ENCODE results near the gene ELF2.

Gene ELF2

DNA sequence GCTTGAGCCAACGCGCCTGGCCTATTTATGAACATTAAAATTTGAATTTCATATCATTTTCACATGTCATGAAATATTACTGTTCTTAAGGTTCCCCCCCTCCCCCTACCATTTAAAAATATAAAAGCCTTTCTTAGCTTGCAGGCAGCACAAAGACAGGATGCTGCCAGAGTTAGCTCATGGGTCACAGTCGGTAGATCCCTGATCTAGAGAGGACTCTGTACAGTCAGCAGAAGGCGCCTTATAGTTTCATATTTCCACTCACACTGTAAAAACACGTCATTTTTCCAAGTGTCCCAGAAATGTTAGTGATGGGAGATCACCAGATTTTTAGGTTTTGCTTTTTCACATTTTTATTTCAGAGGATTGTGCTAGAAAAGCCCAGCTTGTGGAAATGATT lies 149.2 kb downstream of the ELF2 start:
- TF ChIP-seq EGR1 (IDR thresholded peaks at IDR 0.05) (no peak), EP300 (IDR thresholded peaks at IDR 0.05; ENCODE audit: borderline replicate concordance) (no peak), CEBPB (IDR thresholded peaks at IDR 0.05) (no peak), TCF12 (IDR thresholded peaks at IDR 0.05; ENCODE audit: low read depth) (no peak), FOXM1 (IDR thresholded peaks at IDR 0.05; ENCODE audit: borderline replicate concordance, low read depth) (no peak), TAF1 (IDR thresholded peaks at IDR 0.05; ENCODE audit: low read depth) (no peak), REST (IDR thresholded peaks at IDR 0.05; ENCODE audit: low read depth) (no peak), NFIC (IDR thresholded peaks at IDR 0.05) (no peak), TEAD4 (IDR thresholded peaks at IDR 0.05) (no peak), ZBTB7A (IDR thresholded peaks at IDR 0.05; ENCODE audit: low read depth) (no peak), CREB1 (IDR thresholded peaks at IDR 0.05; ENCODE audit: low read depth) (no peak), RAD21 (IDR thresholded peaks at IDR 0.05; ENCODE audit: low read depth) (no peak)
- TF ChIP-seq, protein P1, sequence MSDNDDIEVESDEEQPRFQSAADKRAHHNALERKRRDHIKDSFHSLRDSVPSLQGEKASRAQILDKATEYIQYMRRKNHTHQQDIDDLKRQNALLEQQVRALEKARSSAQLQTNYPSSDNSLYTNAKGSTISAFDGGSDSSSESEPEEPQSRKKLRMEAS (IDR thresholded peaks at IDR 0.05), result no peak
- TF ChIP-seq, protein P2, sequence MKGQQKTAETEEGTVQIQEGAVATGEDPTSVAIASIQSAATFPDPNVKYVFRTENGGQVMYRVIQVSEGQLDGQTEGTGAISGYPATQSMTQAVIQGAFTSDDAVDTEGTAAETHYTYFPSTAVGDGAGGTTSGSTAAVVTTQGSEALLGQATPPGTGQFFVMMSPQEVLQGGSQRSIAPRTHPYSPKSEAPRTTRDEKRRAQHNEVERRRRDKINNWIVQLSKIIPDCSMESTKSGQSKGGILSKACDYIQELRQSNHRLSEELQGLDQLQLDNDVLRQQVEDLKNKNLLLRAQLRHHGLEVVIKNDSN (IDR thresholded peaks at IDR 0.05), result no peak

DNA sequence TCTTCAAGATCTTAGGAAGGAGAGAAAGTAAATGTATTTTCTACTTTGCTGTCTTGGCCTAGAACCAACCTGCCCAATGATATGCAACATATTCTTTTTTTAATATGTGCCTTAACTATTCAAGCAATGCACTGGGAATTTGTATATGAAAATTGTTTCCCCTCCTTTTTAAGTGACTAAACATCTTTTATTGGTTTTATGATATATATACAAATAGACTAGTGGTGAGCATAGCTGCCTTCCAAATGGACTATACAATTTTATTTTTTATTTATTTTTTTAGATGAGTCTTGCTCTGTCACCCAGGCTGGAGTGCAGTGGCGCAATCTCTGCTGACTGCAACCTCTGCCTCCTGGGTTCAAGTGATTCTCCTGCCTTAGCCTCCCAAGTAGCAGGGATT lies 151.2 kb downstream of the ELF2 start:
- no peak for TF ChIP-seq CREB1 (IDR thresholded peaks at IDR 0.05; ENCODE audit: low read depth)
- TF ChIP-seq YY1 (IDR thresholded peaks at IDR 0.05; ENCODE audit: low read depth), result no peak
- no peak for TF ChIP-seq REST (IDR thresholded peaks at IDR 0.05; ENCODE audit: low read depth)

DNA sequence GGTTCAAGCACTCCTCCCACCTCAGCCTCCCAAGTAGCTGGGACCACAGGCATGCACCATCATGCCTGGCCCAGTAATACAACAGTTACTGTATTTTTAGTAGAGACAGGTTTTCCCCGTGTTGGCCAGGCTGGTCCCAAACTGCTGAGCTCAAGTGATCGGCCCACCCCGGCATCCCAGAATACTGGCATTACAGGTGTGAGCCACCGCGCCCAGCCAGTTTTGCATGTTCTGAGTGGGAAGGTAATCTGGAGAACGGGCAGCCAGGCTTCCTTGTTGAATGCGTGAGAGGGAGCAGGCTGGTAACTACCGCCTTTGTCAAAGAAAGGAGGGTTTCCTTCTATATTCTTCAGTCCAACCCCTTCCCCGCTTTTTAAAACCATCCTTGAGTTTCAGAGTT lies 152.3 kb downstream of the ELF2 start:
- TF ChIP-seq TCF12 (IDR thresholded peaks at IDR 0.05; ENCODE audit: low read depth) (no peak), ZBTB7A (IDR thresholded peaks at IDR 0.05; ENCODE audit: low read depth) (no peak), REST (IDR thresholded peaks at IDR 0.05; ENCODE audit: low read depth) (no peak), NFIC (IDR thresholded peaks at IDR 0.05) (no peak), EGR1 (IDR thresholded peaks at IDR 0.05) (no peak), FOXM1 (IDR thresholded peaks at IDR 0.05; ENCODE audit: borderline replicate concordance, low read depth) (no peak), TEAD4 (IDR thresholded peaks at IDR 0.05) (no peak), EP300 (IDR thresholded peaks at IDR 0.05; ENCODE audit: borderline replicate concordance) (no peak), TAF1 (IDR thresholded peaks at IDR 0.05; ENCODE audit: low read depth) (no peak), CEBPB (IDR thresholded peaks at IDR 0.05) (no peak), RAD21 (IDR thresholded peaks at IDR 0.05; ENCODE audit: low read depth) (no peak), YY1 (IDR thresholded peaks at IDR 0.05; ENCODE audit: low read depth) (no peak), CREB1 (IDR thresholded peaks at IDR 0.05; ENCODE audit: low read depth) (no peak)
- TF ChIP-seq, protein P2 (IDR thresholded peaks at IDR 0.05), result no peak
- TF ChIP-seq, protein P1 (IDR thresholded peaks at IDR 0.05), result no peak

- no peak for TF ChIP-seq TCF12 (IDR thresholded peaks at IDR 0.05; ENCODE audit: low read depth)
- TF ChIP-seq, protein P2 (IDR thresholded peaks at IDR 0.05), result no peak
- no peak for TF ChIP-seq FOXM1 (IDR thresholded peaks at IDR 0.05; ENCODE audit: borderline replicate concordance, low read depth)
- no peak for TF ChIP-seq ZBTB7A (IDR thresholded peaks at IDR 0.05; ENCODE audit: low read depth)
- TF ChIP-seq REST (IDR thresholded peaks at IDR 0.05; ENCODE audit: low read depth), result no peak
- TF ChIP-seq TAF1 (IDR thresholded peaks at IDR 0.05; ENCODE audit: low read depth), result no peak
- no peak for TF ChIP-seq RAD21 (IDR thresholded peaks at IDR 0.05; ENCODE audit: low read depth)
- TF ChIP-seq CREB1 (IDR thresholded peaks at IDR 0.05; ENCODE audit: low read depth), result no peak
- TF ChIP-seq CEBPB (IDR thresholded peaks at IDR 0.05), result no peak
- no peak for TF ChIP-seq TEAD4 (IDR thresholded peaks at IDR 0.05)
- TF ChIP-seq EGR1 (IDR thresholded peaks at IDR 0.05), result no peak
- TF ChIP-seq, protein P1 (IDR thresholded peaks at IDR 0.05), result no peak
- no peak for TF ChIP-seq EP300 (IDR thresholded peaks at IDR 0.05; ENCODE audit: borderline replicate concordance)
- TF ChIP-seq NFIC (IDR thresholded peaks at IDR 0.05), result no peak
- TF ChIP-seq YY1 (IDR thresholded peaks at IDR 0.05; ENCODE audit: low read depth), result no peak
These were observed 154.2 kb downstream of the ELF2 start for GRCh38 chr4:139022835-139023234.

Data from Ishikawa (cell line).